ENCODE data around the gene SLC29A1. TPM values are rescaled to one million over a fixed set of nuclear protein-coding genes. Genes with fewer than 3 reads are reported as not detected.

SLC29A1 gene
- total RNA-seq, 1 experiment from 2014 or later = 7.0 TPM

GRCh38 chr6:44271406-44271723 lies 48.0 kb downstream of the SLC29A1 start:
- H3K36me3 Mint-ChIP-seq (ENCODE audit: insufficient read depth, unreplicated experiment) = no peaks in the 10 kb centered on the region
- CTCF ChIA-PET = interaction anchor here (1.6 kb wide), 1 partner anchor 67 kb away, joined by 12 read pairs; no protein-coding TSS in a partner anchor
- no peak for DNase-seq (ENCODE audit: unreplicated experiment)
- no peak overlapping the region for H3K27ac Mint-ChIP-seq (ENCODE audit: low read depth, unreplicated experiment)
- TF ChIP-seq, protein P1, sequence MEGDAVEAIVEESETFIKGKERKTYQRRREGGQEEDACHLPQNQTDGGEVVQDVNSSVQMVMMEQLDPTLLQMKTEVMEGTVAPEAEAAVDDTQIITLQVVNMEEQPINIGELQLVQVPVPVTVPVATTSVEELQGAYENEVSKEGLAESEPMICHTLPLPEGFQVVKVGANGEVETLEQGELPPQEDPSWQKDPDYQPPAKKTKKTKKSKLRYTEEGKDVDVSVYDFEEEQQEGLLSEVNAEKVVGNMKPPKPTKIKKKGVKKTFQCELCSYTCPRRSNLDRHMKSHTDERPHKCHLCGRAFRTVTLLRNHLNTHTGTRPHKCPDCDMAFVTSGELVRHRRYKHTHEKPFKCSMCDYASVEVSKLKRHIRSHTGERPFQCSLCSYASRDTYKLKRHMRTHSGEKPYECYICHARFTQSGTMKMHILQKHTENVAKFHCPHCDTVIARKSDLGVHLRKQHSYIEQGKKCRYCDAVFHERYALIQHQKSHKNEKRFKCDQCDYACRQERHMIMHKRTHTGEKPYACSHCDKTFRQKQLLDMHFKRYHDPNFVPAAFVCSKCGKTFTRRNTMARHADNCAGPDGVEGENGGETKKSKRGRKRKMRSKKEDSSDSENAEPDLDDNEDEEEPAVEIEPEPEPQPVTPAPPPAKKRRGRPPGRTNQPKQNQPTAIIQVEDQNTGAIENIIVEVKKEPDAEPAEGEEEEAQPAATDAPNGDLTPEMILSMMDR (IDR thresholded peaks at IDR 0.05; ENCODE audit: unreplicated experiment) = no peak
- intact Hi-C loops (cut with micrococcal nuclease) = no loop called here
- H3K4me1 Mint-ChIP-seq (ENCODE audit: insufficient read depth, unreplicated experiment) = no peaks in the 10 kb centered on the region
- no peaks in the 10 kb centered on the region for H3K9me3 Mint-ChIP-seq (ENCODE audit: unreplicated experiment)
- H3K4me3 Mint-ChIP-seq (ENCODE audit: unreplicated experiment) = no peak overlapping the region
- POLR2A ChIA-PET = interaction anchor here (1.3 kb wide), 1 partner anchor 115 kb away, joined by 3 read pairs; no protein-coding TSS in a partner anchor
- no TSS peak for BruUV-seq (replicated peaks)
- peaks cover 39% of the 10 kb centered on the region for H3K27me3 Mint-ChIP-seq (ENCODE audit: insufficient read depth, unreplicated experiment)

- CTCF ChIA-PET = interaction anchor here (1.6 kb wide), 1 partner anchor 67 kb away, joined by 12 read pairs; no protein-coding TSS in a partner anchor
- POLR2A ChIA-PET = interaction anchor here (1.3 kb wide), 1 partner anchor 115 kb away, joined by 3 read pairs; no protein-coding TSS in a partner anchor
- H3K4me1 Mint-ChIP-seq (ENCODE audit: insufficient read depth, unreplicated experiment) = no peaks in the 10 kb centered on the region
- H3K27me3 Mint-ChIP-seq (ENCODE audit: insufficient read depth, unreplicated experiment) = peaks cover 44% of the 10 kb centered on the region
- intact Hi-C loops (cut with micrococcal nuclease) = no loop called here
- H3K27ac Mint-ChIP-seq (ENCODE audit: low read depth, unreplicated experiment) = no peak overlapping the region
- no peaks in the 10 kb centered on the region for H3K9me3 Mint-ChIP-seq (ENCODE audit: unreplicated experiment)
- no peak overlapping the region for H3K4me3 Mint-ChIP-seq (ENCODE audit: unreplicated experiment)
- BruUV-seq (replicated peaks) = no TSS peak
- TF ChIP-seq, protein P1 (IDR thresholded peaks at IDR 0.05; ENCODE audit: unreplicated experiment) = no peak
- H3K36me3 Mint-ChIP-seq (ENCODE audit: insufficient read depth, unreplicated experiment) = no peaks in the 10 kb centered on the region
- no peak for DNase-seq (ENCODE audit: unreplicated experiment)
These were observed 48.5 kb downstream of the SLC29A1 start for GRCh38 chr6:44271914-44272313.

DNA sequence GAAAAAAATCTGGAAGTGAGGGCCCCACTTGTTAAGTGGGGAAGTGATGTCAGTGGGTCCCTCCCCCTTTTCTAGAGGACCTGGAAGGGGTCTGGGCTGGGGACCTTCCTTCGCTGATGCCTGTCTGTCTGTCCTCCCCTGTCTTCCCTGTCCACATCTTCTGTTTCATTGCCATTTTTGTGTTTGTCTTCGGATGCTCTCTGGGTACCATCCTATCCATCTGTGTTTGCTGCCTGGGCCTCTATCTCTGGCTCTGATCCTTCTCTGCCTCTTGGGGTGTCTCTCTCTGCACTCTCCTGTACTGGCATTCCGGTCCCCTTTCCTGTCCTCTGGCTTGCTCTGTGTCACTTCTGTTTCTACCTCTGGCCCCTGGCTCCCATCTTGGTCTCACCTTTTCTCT lies 49.1 kb downstream of the SLC29A1 start:
- TF ChIP-seq, protein P1 (IDR thresholded peaks at IDR 0.05; ENCODE audit: unreplicated experiment) = no peak
- no peaks in the 10 kb centered on the region for H3K4me1 Mint-ChIP-seq (ENCODE audit: insufficient read depth, unreplicated experiment)
- no peaks in the 10 kb centered on the region for H3K36me3 Mint-ChIP-seq (ENCODE audit: insufficient read depth, unreplicated experiment)
- H3K27me3 Mint-ChIP-seq (ENCODE audit: insufficient read depth, unreplicated experiment) = peaks cover 50% of the 10 kb centered on the region
- intact Hi-C loops (cut with micrococcal nuclease) = no loop called here
- no peak overlapping the region for H3K4me3 Mint-ChIP-seq (ENCODE audit: unreplicated experiment)
- ChIA-PET CTCF (interaction anchor here (0.5 to 1.6 kb wide), 2 partner anchors 33 to 66 kb away, joined by 3 to 12 read pairs; no protein-coding TSS in a partner anchor), POLR2A (interaction anchor here (1.3 kb wide), 1 partner anchor 114 kb away, joined by 3 read pairs; no protein-coding TSS in a partner anchor)
- DNase-seq (ENCODE audit: unreplicated experiment) = no peak
- H3K9me3 Mint-ChIP-seq (ENCODE audit: unreplicated experiment) = no peaks in the 10 kb centered on the region
- no peak overlapping the region for H3K27ac Mint-ChIP-seq (ENCODE audit: low read depth, unreplicated experiment)
- BruUV-seq (replicated peaks) = no TSS peak

DNA sequence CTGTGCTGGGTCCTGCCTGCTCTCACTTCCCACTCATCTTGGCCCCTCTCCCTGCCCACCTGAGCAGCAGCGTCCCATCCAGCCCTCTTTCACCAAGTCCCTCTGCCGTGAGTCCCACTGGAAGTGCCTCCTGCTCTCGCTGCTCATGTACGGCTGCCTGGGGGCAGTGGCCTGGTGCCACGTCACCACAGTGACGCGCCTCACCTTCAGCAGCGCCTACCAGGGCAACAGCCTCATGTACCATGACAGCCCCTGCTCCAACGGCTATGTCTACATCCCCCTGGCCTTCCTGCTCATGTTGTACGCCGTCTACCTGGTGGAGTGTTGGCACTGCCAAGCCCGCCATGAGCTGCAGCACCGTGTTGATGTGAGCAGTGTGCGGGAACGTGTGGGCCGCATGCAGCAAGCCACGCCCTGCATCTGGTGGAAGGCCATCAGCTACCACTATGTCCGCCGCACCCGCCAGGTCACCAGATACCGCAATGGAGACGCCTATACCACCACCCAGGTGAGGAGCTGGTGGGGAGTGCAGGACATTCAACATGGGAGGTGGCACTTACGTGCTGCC lies 49.7 kb downstream of the SLC29A1 start:
- POLR2A ChIA-PET = interaction anchor here (1.3 kb wide), 1 partner anchor 113 kb away, joined by 3 read pairs; no protein-coding TSS in a partner anchor
- CTCF ChIA-PET = interaction anchor here (0.5 to 1.6 kb wide), 3 partner anchors 32 to 66 kb away, joined by 3 to 12 read pairs (median 6); no protein-coding TSS in a partner anchor

More for the DNA sequence above, 49.7 kb downstream of the SLC29A1 start:
- TF ChIP-seq, protein P1 (IDR thresholded peaks at IDR 0.05; ENCODE audit: unreplicated experiment) = no peak
- intact Hi-C loops (cut with micrococcal nuclease) = no loop called here
- BruUV-seq (replicated peaks) = no TSS peak
- Mint-ChIP-seq H3K27me3 (ENCODE audit: insufficient read depth, unreplicated experiment) (peaks cover 51% of the 10 kb centered on the region), H3K27ac (ENCODE audit: low read depth, unreplicated experiment) (no peak overlapping the region), H3K36me3 (ENCODE audit: insufficient read depth, unreplicated experiment) (no peaks in the 10 kb centered on the region), H3K4me3 (ENCODE audit: unreplicated experiment) (no peak overlapping the region), H3K4me1 (ENCODE audit: insufficient read depth, unreplicated experiment) (no peaks in the 10 kb centered on the region), H3K9me3 (ENCODE audit: unreplicated experiment) (no peaks in the 10 kb centered on the region)
- no peak for DNase-seq (ENCODE audit: unreplicated experiment)
